ENCODE results near the gene SCN4B.

The SCN4B gene

DNA sequence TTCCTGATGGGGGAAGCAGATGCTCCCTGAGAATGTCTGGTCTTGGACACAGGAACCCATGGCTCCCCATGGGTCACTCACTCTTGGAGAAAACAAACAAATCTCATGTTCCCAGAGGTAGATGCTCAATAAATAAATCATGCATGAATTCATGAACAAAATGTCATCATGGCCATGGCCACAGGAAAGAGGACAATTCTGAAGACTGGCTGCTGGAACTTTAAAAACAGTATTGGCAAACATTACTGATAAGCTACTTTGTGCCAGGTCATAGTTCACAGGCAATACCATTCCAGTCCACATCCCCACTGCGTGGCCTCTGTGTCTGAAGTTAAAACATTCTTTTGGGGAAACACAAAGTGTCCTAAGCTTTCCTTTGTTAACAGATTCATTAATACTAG is 56.7 kb downstream of the SCN4B start:
- no peak for DNase-seq

DNA sequence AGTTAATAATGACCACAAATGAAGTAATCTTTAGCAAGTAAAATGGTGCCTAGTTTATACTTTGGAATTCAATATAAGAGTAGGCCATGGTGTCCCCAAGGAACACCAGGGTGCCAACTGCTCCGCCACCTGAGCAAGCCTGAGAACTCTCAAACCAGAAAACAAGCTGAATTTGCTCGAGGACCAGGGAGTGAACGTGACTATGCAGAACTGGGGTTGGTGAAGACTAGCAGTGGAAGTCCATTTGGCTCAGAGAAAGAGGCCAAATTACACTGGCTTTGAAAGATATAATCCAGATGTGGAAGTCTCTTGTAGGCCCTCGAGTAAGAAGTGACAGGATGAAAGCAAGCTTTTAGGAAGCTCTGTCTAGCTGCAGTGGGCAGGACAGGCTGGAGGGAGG is 57.1 kb downstream of the SCN4B start:
- no peak for DNase-seq

DNA sequence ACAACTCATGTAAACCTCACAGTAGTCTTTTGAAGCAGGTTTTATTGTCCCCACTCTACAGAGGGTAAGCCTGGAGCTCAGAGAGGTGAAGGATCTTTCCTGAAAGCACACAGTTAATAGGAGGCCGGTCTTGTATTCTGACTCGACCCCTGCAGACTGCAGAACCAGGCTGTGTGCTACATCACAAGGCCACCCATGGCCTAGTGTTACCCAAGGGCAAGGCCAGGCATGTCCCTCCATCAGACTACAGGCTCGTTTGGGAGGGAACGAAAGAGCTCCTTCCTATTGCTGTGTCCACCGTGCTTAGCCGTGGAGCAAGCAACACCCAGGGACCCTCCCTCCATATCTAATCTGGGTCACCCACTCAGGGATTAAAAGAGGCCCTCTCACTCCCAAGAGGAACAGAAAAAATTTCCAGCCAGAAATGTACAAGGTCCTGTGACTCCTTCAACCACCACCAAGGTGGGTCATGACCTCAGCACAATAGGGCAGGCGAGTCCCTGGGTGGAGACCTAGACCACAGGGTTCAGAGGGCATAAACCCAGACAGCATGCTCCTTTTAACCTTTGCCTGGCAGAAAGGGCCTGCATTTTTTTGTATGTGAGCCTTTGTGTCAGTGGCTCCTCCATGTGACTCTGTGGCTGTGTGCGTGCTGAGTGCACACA is 59.6 kb downstream of the SCN4B start:
- DNase-seq = no peak

DNA sequence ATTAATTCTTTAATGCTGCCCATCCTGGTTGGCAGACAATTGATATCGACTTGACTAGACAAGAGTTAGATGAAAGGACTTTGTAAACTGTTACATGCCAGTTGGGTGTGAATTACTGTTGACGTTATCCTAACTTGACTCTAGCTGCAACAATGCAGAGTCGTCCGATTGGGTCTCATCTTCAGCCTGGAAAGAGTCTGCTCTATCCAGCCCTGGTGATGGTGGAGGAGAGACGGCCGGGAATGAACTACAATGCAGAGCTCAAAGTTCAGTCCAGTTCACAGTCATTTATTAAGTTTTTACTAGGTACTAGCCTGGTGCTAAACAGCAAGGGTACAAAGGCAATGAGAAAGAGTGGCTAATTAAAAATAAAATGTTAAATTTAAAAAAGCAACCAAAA is 60.9 kb downstream of the SCN4B start:
- DNase-seq = no peak

DNA sequence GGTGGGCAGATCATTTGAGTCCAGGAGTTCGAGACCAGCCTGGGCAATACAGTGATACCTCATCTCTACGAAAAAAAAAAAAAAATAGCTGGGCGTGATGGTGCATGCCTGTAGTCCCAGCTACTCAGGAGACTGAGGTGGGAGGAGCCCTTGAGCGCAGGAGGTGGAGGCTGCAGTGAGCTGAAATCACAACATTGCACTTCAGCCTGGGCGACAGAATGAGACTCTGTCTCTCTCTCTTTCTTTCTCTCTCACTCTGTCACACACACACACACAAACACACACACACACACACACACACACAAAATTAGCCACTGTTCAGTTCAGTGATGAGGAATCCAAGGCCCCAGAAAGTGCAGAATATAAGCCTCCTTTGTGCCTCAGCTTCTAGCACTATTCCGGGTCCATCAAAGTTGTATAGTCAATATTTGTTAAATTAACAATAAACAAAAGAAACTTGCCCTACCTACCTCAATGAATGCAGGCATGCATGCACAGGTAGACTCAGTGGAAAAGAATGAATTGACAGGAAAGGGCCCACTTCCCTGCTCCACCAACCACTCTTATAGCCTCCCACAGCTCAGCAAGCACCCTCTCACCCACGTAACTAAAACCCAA is 62.0 kb downstream of the SCN4B start:
- DNase-seq = no peak

DNA sequence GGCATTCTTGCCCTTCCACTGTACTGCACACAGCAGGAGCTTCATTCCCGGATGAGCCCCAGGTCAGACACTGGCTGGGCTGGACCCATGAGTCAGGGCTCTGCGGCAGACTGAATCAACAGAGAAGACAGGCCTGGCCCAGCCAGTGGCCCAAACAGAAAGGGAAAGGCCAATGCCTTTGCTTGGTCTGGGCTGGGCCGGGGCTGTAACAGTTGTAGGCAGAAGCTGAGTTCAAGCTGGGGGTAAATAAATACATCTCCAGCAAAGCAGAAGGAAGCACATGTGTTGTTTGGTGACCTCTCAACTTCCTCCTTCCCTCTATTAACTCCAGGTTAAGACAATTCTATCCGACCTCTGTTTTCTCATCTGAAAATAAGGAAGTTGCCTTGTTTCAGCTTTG is 64.1 kb downstream of the SCN4B start:
- no peak for DNase-seq

DNA sequence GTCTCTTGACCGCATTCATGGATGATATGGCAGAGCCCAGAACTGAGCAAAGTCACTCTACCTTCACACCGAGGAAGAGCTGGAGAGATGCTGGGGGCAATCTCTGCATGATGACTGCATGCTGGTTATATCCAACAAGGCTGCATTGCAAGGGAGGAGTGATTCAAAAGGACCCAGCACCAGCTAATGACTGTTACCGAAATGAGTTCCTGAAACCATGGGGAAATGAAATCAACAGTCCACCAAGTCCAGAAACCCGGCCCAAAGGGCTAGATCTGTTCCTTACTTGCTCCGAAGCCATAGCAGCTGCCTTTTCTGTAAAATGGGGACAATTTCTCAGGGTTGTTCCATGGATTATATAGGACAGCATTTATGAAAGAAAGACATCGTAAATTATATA is 64.7 kb downstream of the SCN4B start:
- DNase-seq = no peak

DNA sequence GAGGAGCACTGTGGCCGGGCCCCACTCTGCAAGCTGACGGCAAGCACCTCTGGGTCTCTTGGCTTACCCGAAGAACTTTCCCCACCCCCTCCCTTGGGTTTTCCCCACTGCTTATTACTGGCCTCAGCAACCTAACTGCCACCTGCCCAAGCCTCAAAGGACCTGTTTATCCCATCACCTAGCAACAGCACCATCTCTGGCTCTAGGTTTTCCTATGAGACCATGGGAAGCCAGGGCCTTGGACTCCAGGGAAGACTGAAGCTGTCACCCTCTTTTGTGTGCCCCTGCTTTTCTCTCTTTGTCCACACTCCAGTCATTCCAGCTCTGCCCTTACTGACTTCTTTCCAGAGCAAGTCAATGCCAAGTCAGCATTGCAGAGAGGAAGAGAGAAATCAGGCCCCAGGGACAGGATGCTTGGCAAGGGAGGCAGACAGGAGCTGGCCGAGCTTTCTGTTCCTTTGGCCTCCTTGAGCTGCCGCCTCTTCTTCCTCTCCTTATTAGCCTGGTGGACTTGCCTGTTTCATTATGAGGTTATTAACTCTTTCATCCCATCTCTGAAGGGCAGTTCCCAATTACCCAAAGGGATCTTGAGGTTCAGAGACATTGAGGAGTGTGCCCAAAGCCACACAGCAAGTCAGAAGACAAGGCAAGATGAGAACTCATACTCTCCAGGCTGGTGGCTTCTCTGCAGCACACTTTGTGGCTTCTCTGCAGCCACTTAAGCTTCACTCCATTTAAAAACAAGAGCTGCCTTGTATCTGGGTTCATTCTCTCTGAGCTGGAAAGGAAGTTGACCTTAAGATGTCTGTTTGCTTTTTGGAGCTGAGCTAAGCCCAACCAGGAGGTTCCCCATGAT is 65.5 kb downstream of the SCN4B start, which contains the start of gene SMIM35:
SMIM35 (minus strand) TSS at position 51 of the 856 bp plus-strand sequence. CDS start 206 bp downstream, outside the sequence.
- no peak for DNase-seq

DNA sequence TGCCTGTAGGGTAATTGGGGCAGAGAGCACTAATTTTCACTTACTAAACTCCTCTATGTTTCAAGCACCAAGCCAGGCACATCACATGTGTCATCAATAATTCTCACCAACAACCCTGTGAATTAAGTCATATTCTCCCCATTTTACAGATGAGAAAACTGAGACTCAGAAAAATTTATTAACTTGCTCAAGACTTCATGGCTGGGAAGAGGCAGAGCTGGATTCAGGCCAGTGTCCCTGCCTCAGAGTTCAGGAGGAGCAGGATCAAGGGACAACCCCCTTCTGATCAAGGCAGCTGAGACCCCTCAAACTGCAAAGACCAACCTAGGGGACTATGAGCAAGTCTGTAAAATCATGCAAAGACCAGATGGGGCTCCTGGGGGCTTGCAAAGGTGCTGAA is 68.0 kb downstream of the SCN4B start:
- no peak for DNase-seq

DNA sequence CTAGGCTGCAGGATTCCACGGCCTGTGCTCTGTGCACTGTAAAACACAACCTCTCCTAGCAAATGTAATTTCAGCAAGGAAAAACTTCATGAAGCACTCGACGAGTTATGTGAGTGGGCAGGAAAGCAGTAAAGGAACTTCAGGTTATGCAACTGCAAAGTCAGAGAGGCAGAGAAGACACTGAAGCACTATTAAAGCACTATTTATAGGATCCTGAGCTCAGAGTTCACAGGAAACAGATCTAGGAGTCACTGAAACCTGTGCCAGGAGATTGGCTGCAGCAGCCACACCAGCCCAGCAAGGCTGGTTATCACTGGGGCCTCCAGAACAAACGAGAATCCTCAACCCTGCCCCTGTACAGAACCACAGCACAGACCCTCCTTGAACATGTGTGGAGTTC is 68.4 kb downstream of the SCN4B start:
- no peak for DNase-seq
